GM23338 (cell line): ENCODE data around the gene PTPN7. TPM values are rescaled to one million over a fixed set of nuclear protein-coding genes. Genes with fewer than 3 reads are reported as not detected.

Source experiments
- ATAC-seq: fragments of 200-7000 bp; cut with Tn5 transposase; 3 replicates; pipeline ENCODE4 v1.9.1; 2020
- DNase-seq: peaks from one replicate; pipeline ENCODE4 v3.0.0-alpha.2; 2015; ENCODE audit warnings: low spot score
- H2AFZ ChIP-seq: fragments of 200-600 bp; sonication (generic); 2 replicates; pipeline ENCODE4 v1.8.0; 2016; ENCODE audit warnings: antibody characterized with exemption, mild to moderate bottlenecking, moderate library complexity
- H3F3A ChIP-seq: fragments of 200-600 bp; sonication (generic); replicated peaks from 2 replicates; pipeline ENCODE4 v1.8.0; 2017; ENCODE audit warnings: antibody characterized with exemption, mixed run types, low read depth
- H3K27ac ChIP-seq: fragments of 200-600 bp; sonication (generic); 2 replicates; pipeline ENCODE4 v1.6.1; 2016; ENCODE audit warnings: low read depth
- H3K27me3 ChIP-seq: fragments of 200-600 bp; sonication (generic); 2 replicates; pipeline ENCODE4 v1.8.0; 2016; ENCODE audit warnings: mild to moderate bottlenecking, mixed run types, moderate library complexity; ENCODE audit not compliant: insufficient read depth
- H3K36me3 ChIP-seq: fragments of 200-600 bp; sonication (generic); 2 replicates; pipeline ENCODE4 v1.8.0; 2016; ENCODE audit warnings: mild to moderate bottlenecking; ENCODE audit not compliant: insufficient read depth
- H3K4me1 ChIP-seq: fragments of 200-600 bp; sonication (generic); 2 replicates; pipeline ENCODE4 v1.8.0; 2016; ENCODE audit warnings: mild to moderate bottlenecking, moderate library complexity; ENCODE audit not compliant: insufficient read depth
- H3K4me2 ChIP-seq: fragments of 200-600 bp; sonication (generic); 2 replicates; pipeline ENCODE4 v1.7.1; 2017; ENCODE audit warnings: mixed run types
- H3K4me3 ChIP-seq: fragments of 200-600 bp; sonication (generic); 2 replicates; pipeline ENCODE4 v1.6.1; 2016; ENCODE audit warnings: mixed run types
- H3K79me2 ChIP-seq: fragments of 200-600 bp; sonication (generic); replicated peaks from 2 replicates; pipeline ENCODE4 v1.8.0; 2017; ENCODE audit warnings: mild to moderate bottlenecking; ENCODE audit not compliant: insufficient read depth
- H3K9me2 ChIP-seq: fragments of 200-600 bp; sonication (generic); 2 replicates; pipeline ENCODE4 v1.8.0; 2017; ENCODE audit not compliant: insufficient read depth
- H4K20me1 ChIP-seq: fragments of 200-600 bp; sonication (generic); replicated peaks from 2 replicates; pipeline ENCODE4 v1.8.0; 2017; ENCODE audit warnings: mild to moderate bottlenecking; ENCODE audit not compliant: insufficient read depth
- H3K27ac Mint-ChIP-seq: 2 replicates; pipeline ENCODE4 v1.8.0; 2020; ENCODE audit warnings: inconsistent platforms, mild to moderate bottlenecking, moderate library complexity, mixed read lengths
- H3K27me3 Mint-ChIP-seq: 3 replicates; pipeline ENCODE4 v1.8.0; 2022; ENCODE audit warnings: low read depth, mild to moderate bottlenecking, moderate library complexity, mixed read lengths, inconsistent platforms; ENCODE audit not compliant: insufficient read depth, poor library complexity
- H3K36me3 Mint-ChIP-seq: 3 replicates; pipeline ENCODE4 v1.8.0; 2021; ENCODE audit warnings: low read depth, mild to moderate bottlenecking, inconsistent platforms, moderate library complexity, mixed read lengths
- H3K4me1 Mint-ChIP-seq: 3 replicates; pipeline ENCODE4 v1.8.0; 2020; ENCODE audit warnings: mild to moderate bottlenecking, inconsistent platforms, mixed read lengths
- H3K4me3 Mint-ChIP-seq: 3 replicates; pipeline ENCODE4 v1.8.0; 2021; ENCODE audit warnings: moderate library complexity, mild to moderate bottlenecking, inconsistent platforms, mixed read lengths
- H3K9me3 Mint-ChIP-seq: 3 replicates; pipeline ENCODE4 v1.8.0; 2020; ENCODE audit warnings: moderate library complexity, mild to moderate bottlenecking, inconsistent platforms, mixed read lengths
- CREB1 ChIP-seq: fragments of 250-450 bp; sonication (Bioruptor Pico); IDR thresholded peaks from 2 replicates; pipeline ENCODE4 v1.5.0; 2020; ENCODE audit warnings: low read depth, mild to moderate bottlenecking, moderate library complexity
- ETS1 ChIP-seq: IDR thresholded peaks from 2 replicates; pipeline ENCODE4 v1.6.1; 2016; ENCODE audit warnings: antibody characterized with exemption
- NANOG ChIP-seq: IDR thresholded peaks from 2 replicates; pipeline ENCODE4 v1.6.1; 2016; ENCODE audit warnings: antibody characterized with exemption, borderline replicate concordance
- STAT1 ChIP-seq: IDR thresholded peaks from one replicate; pipeline ENCODE4 v1.6.1; 2016; ENCODE audit warnings: antibody characterized with exemption; ENCODE audit not compliant: unreplicated experiment
- ZNF331 ChIP-seq: fragments of 250-450 bp; sonication (Bioruptor Pico); IDR thresholded peaks from 2 replicates; pipeline ENCODE4 v1.5.0; 2020; ENCODE audit warnings: low read depth, mild to moderate bottlenecking, moderate library complexity
- ZNF462 ChIP-seq: fragments of 250-450 bp; sonication (Bioruptor Pico); IDR thresholded peaks from 2 replicates; pipeline ENCODE4 v1.5.0; 2020; ENCODE audit warnings: mild to moderate bottlenecking, moderate library complexity
- polyA plus RNA-seq: library from polyadenylated mRNA; unstranded; fragments of >200 nt; fragmentation: Nextera tagmentation; extraction: Ambion mirVana; gene quantifications from 2 replicates; pipeline ENCODE4 v1.2.1, GENCODE V29; 2016
- total RNA-seq: library from RNA; depleted of rRNA; stranded (reverse); fragments of >200 nt; shearing (Covaris generic); gene quantifications from 2 replicates; pipeline ENCODE4 v1.2.3, GENCODE V29; 2014

Gene PTPN7
- total and polyA plus RNA-seq, 2 experiments from 2014 or later, result not detected

GRCh38 chr1:202165942-202166843, 5.8 kb upstream of the PTPN7 start (continued):
- TF ChIP-seq NANOG, result no peak

- Histone ChIP-seq H3K36me3 (no peaks in the 10 kb centered on the region), H3K9me2 (no peaks in the 10 kb centered on the region), H3K4me1 (peaks cover 11% of the 10 kb centered on the region), H4K20me1 (no peaks in the 10 kb centered on the region), H3K4me2 (no peak overlapping the region), H3K27ac (no peak overlapping the region), H2AFZ (peak overlapping the region; percentile 86), H3K79me2 (no peaks in the 10 kb centered on the region), H3K4me3 (no peak overlapping the region), H3K27me3 (no peaks in the 10 kb centered on the region), H3F3A (no peaks in the 10 kb centered on the region)
- peak; percentile 43 for DNase-seq
- no peak overlapping the region for H3K4me3 Mint-ChIP-seq
- ATAC-seq, result peak; percentile 48
- H3K36me3 Mint-ChIP-seq, result no peaks in the 10 kb centered on the region
- peaks cover 19% of the 10 kb centered on the region for H3K27me3 Mint-ChIP-seq
- H3K9me3 Mint-ChIP-seq, result no peaks in the 10 kb centered on the region
- peaks cover 52% of the 10 kb centered on the region for H3K4me1 Mint-ChIP-seq
- TF ChIP-seq CREB1, result no peak
- TF ChIP-seq ETS1, result no peak
- TF ChIP-seq STAT1, result no peak
- TF ChIP-seq ZNF462 (CRISPR knock-in tag), result no peak
- TF ChIP-seq ZNF331, result no peak
- no peak overlapping the region for H3K27ac Mint-ChIP-seq
These were observed 5.0 kb upstream of the PTPN7 start for GRCh38 chr1:202165267-202165941.
